ENCODE results near the gene LRCH1. TPM values are rescaled to one million over a fixed set of nuclear protein-coding genes. Genes with fewer than 3 reads are reported as not detected.

LRCH1 gene
- total and polyA plus RNA-seq, 10 of the 15 experiments (the other 5 are each of a cell fraction or from before 2014, with no cell fraction given): 5.3 to 48.9 (median 14.4) TPM

- TF ChIP-seq, protein P1, sequence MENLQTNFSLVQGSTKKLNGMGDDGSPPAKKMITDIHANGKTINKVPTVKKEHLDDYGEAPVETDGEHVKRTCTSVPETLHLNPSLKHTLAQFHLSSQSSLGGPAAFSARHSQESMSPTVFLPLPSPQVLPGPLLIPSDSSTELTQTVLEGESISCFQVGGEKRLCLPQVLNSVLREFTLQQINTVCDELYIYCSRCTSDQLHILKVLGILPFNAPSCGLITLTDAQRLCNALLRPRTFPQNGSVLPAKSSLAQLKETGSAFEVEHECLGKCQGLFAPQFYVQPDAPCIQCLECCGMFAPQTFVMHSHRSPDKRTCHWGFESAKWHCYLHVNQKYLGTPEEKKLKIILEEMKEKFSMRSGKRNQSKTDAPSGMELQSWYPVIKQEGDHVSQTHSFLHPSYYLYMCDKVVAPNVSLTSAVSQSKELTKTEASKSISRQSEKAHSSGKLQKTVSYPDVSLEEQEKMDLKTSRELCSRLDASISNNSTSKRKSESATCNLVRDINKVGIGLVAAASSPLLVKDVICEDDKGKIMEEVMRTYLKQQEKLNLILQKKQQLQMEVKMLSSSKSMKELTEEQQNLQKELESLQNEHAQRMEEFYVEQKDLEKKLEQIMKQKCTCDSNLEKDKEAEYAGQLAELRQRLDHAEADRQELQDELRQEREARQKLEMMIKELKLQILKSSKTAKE (IDR thresholded peaks at IDR 0.05; ENCODE audit: low read depth, poor library complexity, severe bottlenecking): no peak
- TF ChIP-seq STAT1 (conservative IDR thresholded peaks at IDR 0.05) (no peak), POLR2AphosphoS5 (IDR thresholded peaks at IDR 0.05; ENCODE audit: low read length) (no peak), NFIC (IDR thresholded peaks at IDR 0.05; ENCODE audit: low read depth, low read length) (peak; percentile 40; the same call in 1 of the 2 replicates), ATF3 (IDR thresholded peaks at IDR 0.05; ENCODE audit: borderline replicate concordance, extremely low read depth, low read depth, low read length) (no peak), NFXL1 (IDR thresholded peaks at IDR 0.05; ENCODE audit: borderline replicate concordance) (no peak), ZNF384 (IDR thresholded peaks at IDR 0.05; ENCODE audit: borderline replicate concordance, low read depth, low read length) (no peak), SIN3A (IDR thresholded peaks at IDR 0.05; ENCODE audit: low read depth, low read length) (no peak), EGR1 (IDR thresholded peaks at IDR 0.05; ENCODE audit: borderline replicate concordance in 1 of 2, low read depth in 2 of 2, low read length in 2 of 2) (no peak), RFX5 (IDR thresholded peaks at IDR 0.05; ENCODE audit: low read depth, low read length) (no peak), LARP7 (IDR thresholded peaks at IDR 0.05) (no peak), RUNX3 (IDR thresholded peaks at IDR 0.05; ENCODE audit: low read length) (peak; percentile 65)
- TF ChIP-seq, protein P2, sequence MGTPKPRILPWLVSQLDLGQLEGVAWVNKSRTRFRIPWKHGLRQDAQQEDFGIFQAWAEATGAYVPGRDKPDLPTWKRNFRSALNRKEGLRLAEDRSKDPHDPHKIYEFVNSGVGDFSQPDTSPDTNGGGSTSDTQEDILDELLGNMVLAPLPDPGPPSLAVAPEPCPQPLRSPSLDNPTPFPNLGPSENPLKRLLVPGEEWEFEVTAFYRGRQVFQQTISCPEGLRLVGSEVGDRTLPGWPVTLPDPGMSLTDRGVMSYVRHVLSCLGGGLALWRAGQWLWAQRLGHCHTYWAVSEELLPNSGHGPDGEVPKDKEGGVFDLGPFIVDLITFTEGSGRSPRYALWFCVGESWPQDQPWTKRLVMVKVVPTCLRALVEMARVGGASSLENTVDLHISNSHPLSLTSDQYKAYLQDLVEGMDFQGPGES (IDR thresholded peaks at IDR 0.05): no peak
Measured at GRCh38 chr13:46720189-46720588, 167.2 kb downstream of the LRCH1 start (continued).

Data from GM12878 (cell line).